Inferior parietal cortex (tissue), 1 donor: ENCODE results near the gene N4BP2L1.

Source experiments
- DNase-seq: peaks from one replicate; pipeline ENCODE4 v3.0.0-alpha.2; 2016; ENCODE audit errors: extremely low spot score

N4BP2L1 gene

GRCh38 chr13:32432856-32433255, 4.9 kb upstream of the N4BP2L1 start:
- no peak for DNase-seq

GRCh38 chr13:32431361-32431760, 3.4 kb upstream of the N4BP2L1 start:
- DNase-seq, result no peak

GRCh38 chr13:32430018-32430747, 2.3 kb upstream of the N4BP2L1 start:
- no peak for DNase-seq

- no peak for DNase-seq
These were observed 1.5 kb upstream of the N4BP2L1 start for GRCh38 chr13:32429433-32429909.

- DNase-seq, result no peak
These were observed 877 bp upstream of the N4BP2L1 start for GRCh38 chr13:32428581-32429432.

- DNase-seq, result no peak
These were observed 709 bp downstream of the N4BP2L1 start for GRCh38 chr13:32426990-32427851.

GRCh38 chr13:32426191-32426989, 1.5 kb downstream of the N4BP2L1 start:
- no peak for DNase-seq

GRCh38 chr13:32425158-32425557, 2.8 kb downstream of the N4BP2L1 start:
- DNase-seq, result no peak

- DNase-seq, result no peak
These were observed 4.3 kb downstream of the N4BP2L1 start for GRCh38 chr13:32423592-32423991.

GRCh38 chr13:32419862-32420261, 8.1 kb downstream of the N4BP2L1 start:
- no peak for DNase-seq

- DNase-seq, result no peak
These were observed 9.9 kb downstream of the N4BP2L1 start for GRCh38 chr13:32417995-32418394.

- DNase-seq, result no peak
These were observed 12.9 kb downstream of the N4BP2L1 start for GRCh38 chr13:32415019-32415418.

GRCh38 chr13:32414580-32414979, 13.3 kb downstream of the N4BP2L1 start:
- DNase-seq, result no peak

GRCh38 chr13:32413284-32413683, 14.6 kb downstream of the N4BP2L1 start:
- DNase-seq, result no peak

GRCh38 chr13:32409561-32410421, 18.1 kb downstream of the N4BP2L1 start:
- no peak for DNase-seq

GRCh38 chr13:32409001-32409313, 19.0 kb downstream of the N4BP2L1 start:
- DNase-seq, result no peak

- DNase-seq, result no peak
These were observed 19.5 kb downstream of the N4BP2L1 start for GRCh38 chr13:32408296-32409000.

GRCh38 chr13:32407854-32408253, 20.1 kb downstream of the N4BP2L1 start:
- DNase-seq, result no peak

GRCh38 chr13:32403108-32403507, 24.8 kb downstream of the N4BP2L1 start:
- DNase-seq, result no peak
